Esophagus muscularis mucosa (tissue), 3 donors: Measurements from ENCODE around the gene CD80.

Experiments
- POLR2A ChIP-seq: fragments of 450-650 bp; IDR thresholded peaks from one replicate; pipeline ENCODE4 v1.6.1; 2017; ENCODE audit warnings: antibody characterized with exemption, moderate library complexity, mild to moderate bottlenecking, low read depth
- TF ChIP-seq, protein P1 (sequence below), 3 experiments: fragments of 200-600 bp in 2 of 3; fragments of 450-650 bp in 1 of 3; sonication (generic) in 2 of 3; IDR thresholded peaks; one replicate each; pipeline ENCODE4 v1.5.1; 2017 to 2019; ENCODE audit warnings: antibody characterized with exemption in 3 of 3, mild to moderate bottlenecking in 2 of 3, moderate library complexity in 1 of 3

DNA sequence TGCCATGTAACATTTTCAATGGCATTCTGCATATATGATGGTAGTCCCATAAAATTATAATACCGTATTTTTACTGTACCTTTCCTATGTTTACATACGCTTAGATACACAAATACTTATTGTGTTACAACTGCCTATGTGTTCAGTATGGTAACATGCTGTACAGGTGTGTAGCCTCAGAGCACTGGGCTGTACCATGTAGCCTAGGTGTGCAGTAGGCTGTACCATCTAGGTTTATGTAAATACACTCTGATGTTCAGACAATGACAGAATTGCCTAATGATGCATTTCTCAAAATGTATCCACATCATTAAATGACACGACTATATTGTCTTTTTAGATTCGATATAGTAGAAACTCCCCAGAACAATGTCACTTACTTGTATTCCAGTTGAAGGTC is 22.7 kb downstream of the CD80 start:
- TF ChIP-seq, protein P1, sequence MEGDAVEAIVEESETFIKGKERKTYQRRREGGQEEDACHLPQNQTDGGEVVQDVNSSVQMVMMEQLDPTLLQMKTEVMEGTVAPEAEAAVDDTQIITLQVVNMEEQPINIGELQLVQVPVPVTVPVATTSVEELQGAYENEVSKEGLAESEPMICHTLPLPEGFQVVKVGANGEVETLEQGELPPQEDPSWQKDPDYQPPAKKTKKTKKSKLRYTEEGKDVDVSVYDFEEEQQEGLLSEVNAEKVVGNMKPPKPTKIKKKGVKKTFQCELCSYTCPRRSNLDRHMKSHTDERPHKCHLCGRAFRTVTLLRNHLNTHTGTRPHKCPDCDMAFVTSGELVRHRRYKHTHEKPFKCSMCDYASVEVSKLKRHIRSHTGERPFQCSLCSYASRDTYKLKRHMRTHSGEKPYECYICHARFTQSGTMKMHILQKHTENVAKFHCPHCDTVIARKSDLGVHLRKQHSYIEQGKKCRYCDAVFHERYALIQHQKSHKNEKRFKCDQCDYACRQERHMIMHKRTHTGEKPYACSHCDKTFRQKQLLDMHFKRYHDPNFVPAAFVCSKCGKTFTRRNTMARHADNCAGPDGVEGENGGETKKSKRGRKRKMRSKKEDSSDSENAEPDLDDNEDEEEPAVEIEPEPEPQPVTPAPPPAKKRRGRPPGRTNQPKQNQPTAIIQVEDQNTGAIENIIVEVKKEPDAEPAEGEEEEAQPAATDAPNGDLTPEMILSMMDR (IDR thresholded peaks at IDR 0.05): no peak
- no peak for TF ChIP-seq POLR2A
